HepG2 (cell line): ENCODE data around the gene RTEL1. TPM values are rescaled to one million over a fixed set of nuclear protein-coding genes. Genes with fewer than 3 reads are reported as not detected.

Experiments used
- CCAR2 ChIP-seq: fragments of 200-400 bp; formaldehyde crosslinking; optimal IDR thresholded peaks from 2 replicates; pipeline ENCODE3; 2018; ENCODE audit warnings: low read depth, mild to moderate bottlenecking, low read length, moderate library complexity
- FOXJ3 ChIP-seq: sonication (generic); formaldehyde crosslinking; IDR thresholded peaks from 2 replicates; pipeline ENCODE4 v1.4.0; 2020; ENCODE audit warnings: missing genetic modification reagents, mild to moderate bottlenecking, borderline replicate concordance
- KLF11 ChIP-seq: IDR thresholded peaks from 2 replicates; pipeline ENCODE4 v1.6.1; 2016; ENCODE audit warnings: missing compliant biosample characterization
- RBM22 ChIP-seq: fragments of 200-400 bp; formaldehyde crosslinking; optimal IDR thresholded peaks from 2 replicates; pipeline ENCODE3; 2017; ENCODE audit warnings: mild to moderate bottlenecking, low read length, moderate library complexity
- TCF7L2 ChIP-seq: IDR thresholded peaks from 2 replicates; pipeline ENCODE4 v1.6.1; 2011; ENCODE audit warnings: mild to moderate bottlenecking, low read depth, low read length, moderate library complexity
- ZBTB14 ChIP-seq: sonication (generic); formaldehyde crosslinking; IDR thresholded peaks from 2 replicates; pipeline ENCODE4 v1.4.0; 2020; ENCODE audit warnings: missing genetic modification reagents
- ZNF280B ChIP-seq: sonication (generic); formaldehyde crosslinking; IDR thresholded peaks from 2 replicates; pipeline ENCODE4 v1.5.0; 2020; ENCODE audit warnings: missing genetic modification reagents, mild to moderate bottlenecking, borderline replicate concordance
- ZNF44 ChIP-seq: sonication (generic); formaldehyde crosslinking; IDR thresholded peaks from 2 replicates; pipeline ENCODE4 v1.5.1; 2020; ENCODE audit warnings: mild to moderate bottlenecking, missing genetic modification reagents
- polyA plus RNA-seq, 8 experiments: library from polyadenylated mRNA; depleted of rRNA in 3 of 8; stranded (reverse) in 7 of 8; unstranded in 1 of 8; fragments of >200 nt; fragmentation: Illumina TruSeq in 4 of 8; extraction: Trizol in 4 of 8; gene quantifications; 2 replicates each; pipeline versions ENCODE4 v1.2.1 to v1.2.3, GENCODE V29; 2011 to 2016; ENCODE audit warnings: low read depth in 4 of 8, missing spikeins in 1 of 8, mixed read lengths in 1 of 8; ENCODE audit not compliant: insufficient read depth in 1 of 8
- total RNA-seq, 5 experiments: library from RNA; depleted of rRNA; stranded (reverse); fragments of >200 nt; fragmentation: Illumina TruSeq; extraction: Trizol; gene quantifications; 2 replicates each; pipeline ENCODE4 v1.2.3, GENCODE V29; 2016; ENCODE audit warnings: low read depth in 1 of 5
- TF ChIP-seq, protein P1 (sequence below): sonication (generic); formaldehyde crosslinking; IDR thresholded peaks from one replicate; pipeline ENCODE4 v1.5.1; 2020; ENCODE audit warnings: mild to moderate bottlenecking, missing genetic modification reagents; ENCODE audit errors: not compliant biosample characterization
- TF ChIP-seq, protein P2 (sequence below): sonication (generic); formaldehyde crosslinking; IDR thresholded peaks from 2 replicates; pipeline ENCODE4 v1.8.1; 2023; ENCODE audit warnings: mild to moderate bottlenecking, inconsistent platforms, moderate library complexity, missing genetic modification reagents, borderline replicate concordance
- TF ChIP-seq, protein P3 (sequence below): sonication (generic); formaldehyde crosslinking; IDR thresholded peaks from 2 replicates; pipeline ENCODE4 v1.4.0; 2020; ENCODE audit warnings: missing genetic modification reagents
- TF ChIP-seq, protein P4 (sequence below), 2 experiments: fragments of 450-650 bp in 1 of 2; sonication (generic) in 1 of 2; formaldehyde crosslinking; IDR thresholded peaks; 2 replicates each; pipeline versions ENCODE4 v1.5.0 to v1.8.0; 2020 to 2022; ENCODE audit warnings: mild to moderate bottlenecking in 1 of 2, missing genetic modification reagents in 1 of 2

RTEL1 gene
- total and polyA plus RNA-seq, 2 of the 13 experiments (the other 11 are each of a cell fraction or from before 2014, with no cell fraction given) = 21.8 to 36.4 TPM

DNA sequence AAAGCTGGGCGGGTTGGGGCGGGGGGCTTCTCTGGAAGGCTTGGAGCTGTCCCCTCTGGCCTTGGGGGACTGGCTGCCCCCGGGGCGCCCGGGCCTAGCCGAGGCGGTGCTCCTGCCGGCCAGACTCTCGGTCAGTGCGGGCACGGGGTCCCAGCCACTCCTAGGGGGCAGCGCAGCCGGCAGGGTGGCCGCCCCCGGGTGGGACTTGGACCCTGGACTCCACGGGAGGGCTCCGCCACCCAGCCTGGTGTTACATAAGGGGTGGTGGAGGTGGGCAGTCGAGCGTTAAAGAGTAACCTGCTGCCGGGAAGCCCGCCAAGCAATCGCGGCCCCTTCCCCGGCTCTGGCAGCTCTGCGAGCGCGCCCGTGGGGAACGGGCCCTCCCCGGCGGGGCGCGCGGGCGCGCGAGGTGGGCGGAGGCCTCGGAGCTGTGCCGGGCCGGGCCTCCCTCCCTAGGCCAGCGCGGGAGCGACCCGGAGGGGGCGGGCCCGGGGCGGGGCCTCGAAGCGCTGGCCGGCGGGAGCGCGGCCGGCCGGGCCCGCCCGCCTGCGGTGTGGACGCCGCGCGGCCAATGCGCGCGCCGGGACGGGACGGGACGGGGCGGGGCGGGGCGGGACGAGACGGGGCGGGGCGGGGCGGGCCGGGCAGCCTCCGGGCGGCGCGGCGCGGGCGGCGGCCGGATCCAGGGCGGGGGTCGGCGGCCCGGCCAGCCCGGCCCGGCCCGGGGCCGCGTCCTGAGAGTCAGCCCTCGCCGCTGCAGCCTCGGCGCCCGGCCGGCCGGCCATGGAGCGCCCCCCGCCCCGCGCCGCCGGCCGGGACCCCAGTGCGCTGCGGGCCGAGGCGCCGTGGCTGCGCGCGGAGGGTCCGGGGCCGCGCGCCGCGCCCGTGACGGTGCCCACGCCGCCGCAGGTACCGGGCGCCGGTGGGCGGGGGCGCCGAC is 81.3 kb downstream of the RTEL1 start, which contains the start of gene SLC2A4RG (continued):
- TF ChIP-seq, protein P1, sequence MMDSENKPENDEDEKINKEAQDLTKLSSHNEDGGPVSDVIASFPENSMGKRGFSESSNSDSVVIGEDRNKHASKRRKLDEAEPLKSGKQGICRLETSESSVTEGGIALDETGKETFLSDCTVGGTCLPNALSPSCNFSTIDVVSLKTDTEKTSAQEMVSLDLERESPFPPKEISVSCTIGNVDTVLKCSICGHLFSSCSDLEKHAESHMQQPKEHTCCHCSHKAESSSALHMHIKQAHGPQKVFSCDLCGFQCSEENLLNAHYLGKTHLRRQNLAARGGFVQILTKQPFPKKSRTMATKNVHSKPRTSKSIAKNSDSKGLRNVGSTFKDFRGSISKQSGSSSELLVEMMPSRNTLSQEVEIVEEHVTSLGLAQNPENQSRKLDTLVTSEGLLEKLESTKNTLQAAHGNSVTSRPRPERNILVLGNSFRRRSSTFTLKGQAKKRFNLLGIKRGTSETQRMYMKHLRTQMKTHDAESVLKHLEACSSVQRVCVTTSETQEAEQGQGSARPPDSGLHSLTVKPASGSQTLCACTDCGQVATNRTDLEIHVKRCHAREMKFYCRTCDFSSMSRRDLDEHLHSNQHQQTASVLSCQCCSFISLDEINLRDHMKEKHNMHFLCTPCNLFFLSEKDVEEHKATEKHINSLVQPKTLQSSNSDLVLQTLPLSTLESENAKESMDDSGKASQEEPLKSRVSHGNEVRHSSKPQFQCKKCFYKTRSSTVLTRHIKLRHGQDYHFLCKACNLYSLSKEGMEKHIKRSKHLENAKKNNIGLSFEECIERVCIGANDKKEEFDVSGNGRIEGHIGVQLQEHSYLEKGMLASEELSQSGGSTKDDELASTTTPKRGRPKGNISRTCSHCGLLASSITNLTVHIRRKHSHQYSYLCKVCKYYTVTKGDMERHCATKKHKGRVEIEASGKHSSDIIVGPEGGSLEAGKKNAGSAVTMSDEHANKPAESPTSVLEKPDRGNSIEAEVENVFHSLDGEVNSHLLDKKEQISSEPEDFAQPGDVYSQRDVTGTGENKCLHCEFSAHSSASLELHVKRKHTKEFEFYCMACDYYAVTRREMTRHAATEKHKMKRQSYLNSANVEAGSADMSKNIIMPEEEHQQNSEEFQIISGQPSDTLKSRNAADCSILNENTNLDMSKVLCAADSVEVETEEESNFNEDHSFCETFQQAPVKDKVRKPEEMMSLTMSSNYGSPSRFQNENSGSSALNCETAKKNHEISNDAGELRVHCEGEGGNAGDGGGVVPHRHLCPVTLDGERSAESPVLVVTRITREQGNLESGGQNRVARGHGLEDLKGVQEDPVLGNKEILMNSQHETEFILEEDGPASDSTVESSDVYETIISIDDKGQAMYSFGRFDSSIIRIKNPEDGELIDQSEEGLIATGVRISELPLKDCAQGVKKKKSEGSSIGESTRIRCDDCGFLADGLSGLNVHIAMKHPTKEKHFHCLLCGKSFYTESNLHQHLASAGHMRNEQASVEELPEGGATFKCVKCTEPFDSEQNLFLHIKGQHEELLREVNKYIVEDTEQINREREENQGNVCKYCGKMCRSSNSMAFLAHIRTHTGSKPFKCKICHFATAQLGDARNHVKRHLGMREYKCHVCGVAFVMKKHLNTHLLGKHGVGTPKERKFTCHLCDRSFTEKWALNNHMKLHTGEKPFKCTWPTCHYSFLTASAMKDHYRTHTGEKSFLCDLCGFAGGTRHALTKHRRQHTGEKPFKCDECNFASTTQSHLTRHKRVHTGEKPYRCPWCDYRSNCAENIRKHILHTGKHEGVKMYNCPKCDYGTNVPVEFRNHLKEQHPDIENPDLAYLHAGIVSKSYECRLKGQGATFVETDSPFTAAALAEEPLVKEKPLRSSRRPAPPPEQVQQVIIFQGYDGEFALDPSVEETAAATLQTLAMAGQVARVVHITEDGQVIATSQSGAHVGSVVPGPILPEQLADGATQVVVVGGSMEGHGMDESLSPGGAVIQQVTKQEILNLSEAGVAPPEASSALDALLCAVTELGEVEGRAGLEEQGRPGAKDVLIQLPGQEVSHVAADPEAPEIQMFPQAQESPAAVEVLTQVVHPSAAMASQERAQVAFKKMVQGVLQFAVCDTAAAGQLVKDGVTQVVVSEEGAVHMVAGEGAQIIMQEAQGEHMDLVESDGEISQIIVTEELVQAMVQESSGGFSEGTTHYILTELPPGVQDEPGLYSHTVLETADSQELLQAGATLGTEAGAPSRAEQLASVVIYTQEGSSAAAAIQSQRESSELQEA = peak; percentile 88
- TF ChIP-seq, protein P2, sequence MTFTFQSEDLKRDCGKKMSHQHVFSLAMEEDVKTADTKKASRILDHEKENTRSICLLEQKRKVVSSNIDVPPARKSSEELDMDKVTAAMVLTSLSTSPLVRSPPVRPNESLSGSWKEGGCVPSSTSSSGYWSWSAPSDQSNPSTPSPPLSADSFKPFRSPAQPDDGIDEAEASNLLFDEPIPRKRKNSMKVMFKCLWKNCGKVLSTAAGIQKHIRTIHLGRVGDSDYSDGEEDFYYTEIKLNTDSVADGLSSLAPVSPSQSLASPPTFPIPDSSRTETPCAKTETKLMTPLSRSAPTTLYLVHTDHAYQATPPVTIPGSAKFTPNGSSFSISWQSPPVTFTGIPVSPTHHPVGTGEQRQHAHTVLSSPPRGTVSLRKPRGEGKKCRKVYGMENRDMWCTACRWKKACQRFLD (CRISPR knock-in tag) = peak; percentile 86
- TF ChIP-seq, protein P3, sequence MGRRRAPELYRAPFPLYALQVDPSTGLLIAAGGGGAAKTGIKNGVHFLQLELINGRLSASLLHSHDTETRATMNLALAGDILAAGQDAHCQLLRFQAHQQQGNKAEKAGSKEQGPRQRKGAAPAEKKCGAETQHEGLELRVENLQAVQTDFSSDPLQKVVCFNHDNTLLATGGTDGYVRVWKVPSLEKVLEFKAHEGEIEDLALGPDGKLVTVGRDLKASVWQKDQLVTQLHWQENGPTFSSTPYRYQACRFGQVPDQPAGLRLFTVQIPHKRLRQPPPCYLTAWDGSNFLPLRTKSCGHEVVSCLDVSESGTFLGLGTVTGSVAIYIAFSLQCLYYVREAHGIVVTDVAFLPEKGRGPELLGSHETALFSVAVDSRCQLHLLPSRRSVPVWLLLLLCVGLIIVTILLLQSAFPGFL (CRISPR knock-in tag) = no peak
- TF ChIP-seq TCF7L2 (no peak), ZNF44 (CRISPR knock-in tag) (no peak; the same call in 1 of the 2 replicates), RBM22 (peak; percentile 84), ZNF280B (CRISPR knock-in tag) (no peak; the same call in 1 of the 2 replicates), CCAR2 (no peak), KLF11 (CRISPR knock-in tag) (peak; percentile 68), FOXJ3 (CRISPR knock-in tag) (peak; percentile 74; the same call in 1 of the 2 replicates), ZBTB14 (CRISPR knock-in tag) (peak; percentile 95)
- TF ChIP-seq, protein P4, sequence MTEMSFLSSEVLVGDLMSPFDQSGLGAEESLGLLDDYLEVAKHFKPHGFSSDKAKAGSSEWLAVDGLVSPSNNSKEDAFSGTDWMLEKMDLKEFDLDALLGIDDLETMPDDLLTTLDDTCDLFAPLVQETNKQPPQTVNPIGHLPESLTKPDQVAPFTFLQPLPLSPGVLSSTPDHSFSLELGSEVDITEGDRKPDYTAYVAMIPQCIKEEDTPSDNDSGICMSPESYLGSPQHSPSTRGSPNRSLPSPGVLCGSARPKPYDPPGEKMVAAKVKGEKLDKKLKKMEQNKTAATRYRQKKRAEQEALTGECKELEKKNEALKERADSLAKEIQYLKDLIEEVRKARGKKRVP (CRISPR knock-in tag; IDR thresholded peaks at IDR 0.05) = peak in 1 of 2 experiments; percentile 72; a peak in 2 of 4 replicates
